MM.1S (cell line): ENCODE results near the gene DAG1.

ENCODE experiments used
- CTCF ChIP-seq: fragments of 300-600 bp; sonication (generic); IDR thresholded peaks from 2 replicates; pipeline ENCODE4 v1.5.1; 2016; ENCODE audit warnings: antibody characterized with exemption, low read length, mixed read lengths
- EZH2 ChIP-seq: fragments of 300-600 bp; sonication (generic); optimal IDR thresholded peaks from 2 replicates; pipeline ENCODE3; 2017; ENCODE audit warnings: low read depth, mild to moderate bottlenecking, antibody characterized with exemption, low read length, mixed read lengths
- EZH2phosphoT487 ChIP-seq: fragments of 300-600 bp; sonication (generic); IDR thresholded peaks from 2 replicates; pipeline ENCODE4 v1.6.1; 2018; ENCODE audit warnings: antibody characterized with exemption, low read length

GRCh38 chr3:49460956-49461355 lies 9.1 kb upstream of the DAG1 start:
- no peak for TF ChIP-seq CTCF
- TF ChIP-seq EZH2phosphoT487: no peak
- TF ChIP-seq EZH2: no peak
